Right lobe of liver (tissue), 6 donors: ENCODE measurements around the gene LRP5. TPM values are rescaled to one million over a fixed set of nuclear protein-coding genes. Genes with fewer than 3 reads are reported as not detected.
"Not testable (repeated sequence)": the region's sequence is repeated elsewhere in the genome, so short reads cannot be mapped to it uniquely, and the experiment has no call there.

Experiments used
- ATAC-seq, 4 donors: fragments of 200-7000 bp; cut with Tn5 transposase; one replicate each; pipeline ENCODE4 v1.9.1; 2020; ENCODE audit warnings: mild to moderate bottlenecking in 4 of 4, moderate library complexity in 4 of 4
- DNase-seq, 3 donors: peaks; one replicate each; pipeline ENCODE4 v3.0.0-alpha.2; 2020
- H3K27ac ChIP-seq, 3 donors: fragments of 200-600 bp; one replicate each; pipeline ENCODE4 v1.8.0; 2022
- H3K27me3 ChIP-seq, 2 donors: fragments of 200-600 bp; one replicate each; pipeline ENCODE4 v1.8.0; 2022
- H3K36me3 ChIP-seq, 4 donors: fragments of 200-600 bp; sonication (generic) in 1 of 4; one replicate each; pipeline versions ENCODE4 v1.5.1 to v1.8.0; 2017 to 2022; ENCODE audit warnings: control low read depth in 1 of 4
- H3K4me1 ChIP-seq, 4 donors: fragments of 200-600 bp; sonication (generic) in 1 of 4; one replicate each; pipeline versions ENCODE4 v1.5.1 to v1.8.0; 2017 to 2022; ENCODE audit warnings: control low read depth in 1 of 4
- H3K4me3 ChIP-seq, 3 donors: fragments of 200-600 bp; one replicate each; pipeline ENCODE4 v1.8.0; 2022
- H3K9me3 ChIP-seq, 4 donors: fragments of 200-600 bp; sonication (generic) in 1 of 4; one replicate each; pipeline versions ENCODE4 v1.5.1 to v1.8.0; 2017 to 2022; ENCODE audit warnings: control low read depth in 1 of 4
- POLR2A ChIP-seq: fragments of 450-650 bp; IDR thresholded peaks from one replicate; pipeline ENCODE4 v1.6.1; 2017; ENCODE audit warnings: antibody characterized with exemption, mild to moderate bottlenecking
- WGBS: methylation state at CpG from one replicate; pipeline ENCODE4 v1.1.6; 2018; ENCODE audit warnings: low coverage, low lambda C conversion rate; ENCODE audit not compliant: insufficient coverage; ENCODE audit errors: missing lambda C conversion rate; 5-methylcytosine and 5-hydroxymethylcytosine counted together
- intact Hi-C, 2 donors: fragments of 100-400 bp; cut with DNase I; formaldehyde crosslinking; loops; one replicate each; pipeline versions ENCODE4 v1.11.2 to v1.14.1; 2022
- total RNA-seq, 6 experiments: library from RNA; depleted of rRNA in 2 of 6; stranded (reverse); fragments of >200 nt in 2 of 6; fragmentation: NEBNext Ultra II Directional in 3 of 6; extraction: Animal tissue kit (Norgen Biotek cat#: 25700) in 3 of 6; gene quantifications; one replicate each; pipeline versions ENCODE4 v1.1.0 to v1.2.4, GENCODE V29; 2016 to 2023
- TF ChIP-seq, protein P1 (sequence below), 4 donors: fragments of 200-600 bp in 3 of 4; fragments of 450-650 bp in 1 of 4; IDR thresholded peaks; one replicate each; pipeline versions ENCODE4 v1.5.1 to v1.8.0; 2016 to 2022; ENCODE audit warnings: antibody characterized with exemption in 4 of 4, mild to moderate bottlenecking in 2 of 4
- donor health status: DM: no; HTN: yes; CAD: no.
- donor health status: DM: no; HTN: no; CAD: no.
- donor health status: DM: no; HTN: no; CAD: no.
- donor health status: DM: no; HTN: yes; CAD: no.
- donor health status: DM: no; HTN: yes; CAD: no.

LRP5 gene
- total RNA-seq, 6 experiments from 2014 or later = 74.4 to 120 (median 88.2) TPM

DNA sequence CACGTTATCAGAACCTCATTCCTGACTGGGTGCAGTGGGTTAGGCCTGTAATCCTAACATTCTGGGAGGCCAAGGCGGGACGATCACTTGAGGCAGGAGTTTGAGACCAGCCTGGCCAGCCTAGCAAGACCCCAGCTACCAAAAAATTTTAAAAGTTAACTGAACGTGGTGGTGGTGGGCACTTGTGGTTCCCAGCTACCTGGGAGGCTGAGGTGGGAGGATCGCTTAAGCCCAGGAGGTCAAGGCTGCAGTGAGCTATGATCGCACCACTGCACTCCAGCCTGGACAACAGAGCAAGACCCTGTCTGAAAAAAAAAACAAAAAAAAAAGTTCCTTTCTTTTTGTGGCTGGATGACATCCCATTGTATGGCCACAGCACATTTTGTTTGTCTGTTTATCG is 80.4 kb downstream of the LRP5 start:
- Histone ChIP-seq H3K9me3 (no peaks in the 10 kb centered on the region), H3K4me1 (peaks cover 0 to 12% (median 4%) of the 10 kb centered on the region in 4 donors), H3K4me3 (no peak overlapping the region), H3K36me3 (peaks cover 0 to 37% (median 14%) of the 10 kb centered on the region in 4 donors), H3K27me3 (no peaks in the 10 kb centered on the region), H3K27ac (no peak overlapping the region)
- intact Hi-C loops = no loop called here
- no peak for DNase-seq
- no peak for TF ChIP-seq POLR2A
- TF ChIP-seq, protein P1, sequence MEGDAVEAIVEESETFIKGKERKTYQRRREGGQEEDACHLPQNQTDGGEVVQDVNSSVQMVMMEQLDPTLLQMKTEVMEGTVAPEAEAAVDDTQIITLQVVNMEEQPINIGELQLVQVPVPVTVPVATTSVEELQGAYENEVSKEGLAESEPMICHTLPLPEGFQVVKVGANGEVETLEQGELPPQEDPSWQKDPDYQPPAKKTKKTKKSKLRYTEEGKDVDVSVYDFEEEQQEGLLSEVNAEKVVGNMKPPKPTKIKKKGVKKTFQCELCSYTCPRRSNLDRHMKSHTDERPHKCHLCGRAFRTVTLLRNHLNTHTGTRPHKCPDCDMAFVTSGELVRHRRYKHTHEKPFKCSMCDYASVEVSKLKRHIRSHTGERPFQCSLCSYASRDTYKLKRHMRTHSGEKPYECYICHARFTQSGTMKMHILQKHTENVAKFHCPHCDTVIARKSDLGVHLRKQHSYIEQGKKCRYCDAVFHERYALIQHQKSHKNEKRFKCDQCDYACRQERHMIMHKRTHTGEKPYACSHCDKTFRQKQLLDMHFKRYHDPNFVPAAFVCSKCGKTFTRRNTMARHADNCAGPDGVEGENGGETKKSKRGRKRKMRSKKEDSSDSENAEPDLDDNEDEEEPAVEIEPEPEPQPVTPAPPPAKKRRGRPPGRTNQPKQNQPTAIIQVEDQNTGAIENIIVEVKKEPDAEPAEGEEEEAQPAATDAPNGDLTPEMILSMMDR (IDR thresholded peaks at IDR 0.05) = no peak
- WGBS = 89% methylated on average over 4 of the region's 7 CpGs
- no peak for ATAC-seq

DNA sequence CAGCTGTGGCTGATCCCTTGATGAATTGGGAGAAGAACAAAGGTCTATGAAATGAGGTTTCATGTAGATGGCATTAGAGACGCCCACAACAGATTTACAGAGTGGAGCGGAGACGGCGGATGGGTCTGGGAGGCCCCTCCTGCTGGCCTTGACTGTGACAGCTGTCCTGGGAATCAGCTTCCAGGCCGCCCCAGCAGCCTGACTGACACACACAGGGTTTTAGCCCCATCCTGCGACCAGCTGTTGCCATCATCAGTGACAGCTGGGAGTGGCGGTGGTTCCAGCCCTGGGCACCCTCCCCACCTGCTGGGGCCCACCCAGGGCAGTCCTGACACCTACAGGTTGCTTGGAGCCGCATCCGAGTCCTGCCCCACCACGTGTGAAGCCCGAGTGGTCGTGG is 84.1 kb downstream of the LRP5 start:
- peaks cover 0 to 24% (median 12%) of the 10 kb centered on the region in 4 donors for H3K36me3 ChIP-seq
- no peak overlapping the region for H3K4me3 ChIP-seq
- intact Hi-C loops = no loop called here
- no peaks in the 10 kb centered on the region for H3K27me3 ChIP-seq
- no peak overlapping the region for H3K27ac ChIP-seq
- DNase-seq (no peak), ATAC-seq (no peak)
- TF ChIP-seq POLR2A = no peak
- TF ChIP-seq, protein P1 (IDR thresholded peaks at IDR 0.05) = no peak
- WGBS = no CpG with 5 or more reads among the region's 12 CpGs
- peaks cover 0 to 20% (median 12%) of the 10 kb centered on the region in 4 donors for H3K4me1 ChIP-seq
- no peaks in the 10 kb centered on the region for H3K9me3 ChIP-seq

DNA sequence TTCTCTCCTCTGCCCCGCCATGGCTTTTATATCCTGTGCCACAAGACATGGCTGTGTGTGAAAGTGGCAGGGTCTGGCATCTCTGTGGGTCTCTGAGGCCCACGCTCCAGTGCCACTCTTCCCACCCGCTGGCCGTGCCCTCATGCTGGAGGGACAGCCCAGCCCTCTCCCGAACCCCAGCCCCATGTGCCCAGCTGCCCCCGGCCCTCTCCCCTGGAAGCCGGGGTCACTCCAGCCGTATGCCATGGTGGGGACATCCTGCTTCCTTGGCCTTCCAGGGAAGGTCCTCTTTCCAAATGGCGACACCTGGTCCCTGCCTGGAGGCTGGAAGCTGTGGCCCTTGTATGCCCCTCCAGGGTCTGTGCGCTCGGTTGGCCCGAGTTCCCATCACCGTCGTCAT is 84.9 kb downstream of the LRP5 start:
- Histone ChIP-seq H3K36me3 (peaks cover 0 to 17% (median 8%) of the 10 kb centered on the region in 4 donors), H3K27me3 (no peaks in the 10 kb centered on the region), H3K4me1 (peaks cover 0 to 25% (median 14%) of the 10 kb centered on the region in 4 donors), H3K9me3 (no peaks in the 10 kb centered on the region), H3K27ac (no peak overlapping the region), H3K4me3 (no peak overlapping the region)
- ATAC-seq (no peak), DNase-seq (no peak)
- 100% methylated on average over 4 of the region's 14 CpGs for WGBS
- intact Hi-C loops = no loop called here
- TF ChIP-seq, protein P1 (IDR thresholded peaks at IDR 0.05) = no peak
- TF ChIP-seq POLR2A = no peak

DNA sequence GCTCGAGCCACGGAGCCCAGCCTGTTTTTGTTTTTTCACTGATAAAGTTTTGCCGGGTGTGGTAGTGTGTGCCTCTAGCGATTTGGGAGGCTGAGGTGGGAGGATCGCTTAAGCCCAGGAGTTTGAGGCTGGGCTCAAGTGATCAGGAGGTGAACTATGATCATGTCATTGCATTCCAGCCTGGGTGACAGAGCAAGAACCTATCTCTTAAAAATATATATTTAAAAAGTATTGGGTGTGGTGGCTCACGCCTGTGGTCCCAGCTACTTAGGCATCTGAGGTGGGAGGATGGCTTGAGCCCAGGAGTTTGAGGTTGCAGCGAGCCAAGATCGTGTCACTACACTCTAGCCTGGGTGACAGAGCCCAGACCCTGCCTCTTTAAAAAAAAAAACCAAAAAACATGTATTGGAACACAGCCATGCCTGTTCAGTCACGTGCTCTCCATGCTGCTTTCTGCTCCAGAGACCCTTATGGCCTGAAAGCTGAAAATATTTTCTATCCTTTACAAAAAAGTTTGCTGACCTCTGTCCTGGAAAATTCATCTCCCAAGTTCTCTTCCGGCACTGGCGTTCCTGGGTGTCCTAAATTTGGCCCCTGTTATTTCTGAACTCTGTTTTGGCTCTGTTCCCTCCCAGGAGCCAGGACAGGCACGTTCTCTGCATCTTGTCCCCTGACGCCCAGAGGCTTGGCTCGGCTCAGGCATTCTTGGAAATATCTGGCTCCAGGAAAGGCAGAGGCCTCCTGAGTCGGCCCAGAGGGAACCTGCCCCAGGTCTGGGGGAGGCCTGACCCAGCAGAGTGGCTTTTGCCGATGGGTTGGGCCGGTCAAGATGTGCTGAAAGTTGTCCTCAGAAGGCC is 86.8 kb downstream of the LRP5 start:
- Histone ChIP-seq H3K9me3 (no peaks in the 10 kb centered on the region), H3K27ac (peak overlapping the region; percentile 36 to 64 (median 57)), H3K4me1 (peaks cover 0 to 29% (median 16%) of the 10 kb centered on the region in 4 donors), H3K4me3 (no peak overlapping the region), H3K36me3 (peaks cover 0 to 17% (median 8%) of the 10 kb centered on the region in 4 donors), H3K27me3 (no peaks in the 10 kb centered on the region)
- WGBS = 46% methylated on average over 14 of the region's 17 CpGs
- ATAC-seq = peak; percentile 19 to 47 (median 37)
- DNase-seq = peak in 1 of 3 donors; percentile 69
- no peak for TF ChIP-seq POLR2A
- intact Hi-C loops = no loop called here

DNA sequence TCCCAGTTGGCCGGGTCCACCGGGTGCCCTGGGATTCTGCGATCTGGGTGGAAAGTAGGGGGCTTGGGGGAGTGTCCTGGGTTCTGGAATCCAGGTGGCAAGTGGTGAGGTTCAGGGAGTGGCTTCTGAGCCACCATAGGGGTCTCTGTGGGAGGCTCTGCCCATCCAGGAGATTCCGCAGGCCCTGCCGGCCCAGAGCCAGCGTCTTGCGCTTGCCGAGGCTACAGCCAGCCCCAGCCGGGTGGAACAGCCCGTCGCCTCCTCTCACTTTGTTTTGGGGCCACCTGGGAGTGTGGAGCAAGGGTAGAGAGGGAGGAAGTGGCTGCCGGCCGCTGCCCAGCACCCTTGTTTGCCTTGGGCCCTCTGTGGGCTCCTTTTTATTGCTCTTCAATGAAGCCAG is 87.5 kb downstream of the LRP5 start:
- DNase-seq = peak in 1 of 3 donors; percentile 45

DNA sequence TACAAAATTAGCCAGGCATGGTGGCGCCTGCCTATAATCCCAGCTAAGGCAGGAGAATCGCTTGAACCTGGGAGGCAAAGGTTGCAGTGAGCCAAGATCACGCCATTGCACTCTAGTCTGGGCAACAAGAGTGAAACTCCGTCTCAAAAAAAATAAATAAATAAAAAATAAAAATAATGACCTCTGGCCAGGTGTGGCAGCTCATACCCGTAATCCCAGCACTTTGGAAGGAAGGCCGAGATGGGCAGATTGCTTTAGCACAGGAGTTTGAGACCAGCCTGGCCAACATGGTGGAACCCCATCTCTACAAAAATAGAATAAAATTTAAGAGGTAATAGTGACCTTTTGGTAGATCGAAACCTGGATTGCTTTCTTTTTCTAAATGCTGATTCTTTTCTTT is 88.2 kb downstream of the LRP5 start:
- Histone ChIP-seq H3K4me1 (peaks cover 0 to 29% (median 16%) of the 10 kb centered on the region in 4 donors), H3K36me3 (peaks cover 0 to 20% (median 12%) of the 10 kb centered on the region in 4 donors)
- DNase-seq, H3K27ac ChIP-seq, H3K4me3 ChIP-seq, H3K27me3 ChIP-seq, ATAC-seq, intact Hi-C loops, H3K9me3 ChIP-seq: not testable (repeated sequence)
- WGBS = 63% methylated on average over 7 of the region's 7 CpGs

More for the DNA sequence above, 87.5 kb downstream of the LRP5 start:
- Histone ChIP-seq H3K9me3 (no peaks in the 10 kb centered on the region), H3K4me1 (peaks cover 0 to 29% (median 16%) of the 10 kb centered on the region in 4 donors), H3K27ac (peak overlapping the region; percentile 36 to 64 (median 57)), H3K36me3 (peaks cover 0 to 20% (median 11%) of the 10 kb centered on the region in 4 donors), H3K27me3 (no peaks in the 10 kb centered on the region), H3K4me3 (no peak overlapping the region)
- no peak for ATAC-seq
- intact Hi-C loops = no loop called here
- 71% methylated on average over 2 of the region's 13 CpGs for WGBS
- TF ChIP-seq POLR2A = no peak
- TF ChIP-seq, protein P1 (IDR thresholded peaks at IDR 0.05) = no peak
